SK-N-SH (cell line): ENCODE measurements around the gene MST1R. TPM values are rescaled to one million over a fixed set of nuclear protein-coding genes. Genes with fewer than 3 reads are reported as not detected.
A peak's percentile ranks its signal among the peaks of the same experiment; 100 is the strongest.

ENCODE experiments used
- CTCF ChIA-PET: fragments of 300-600, 350-600 bp; formaldehyde crosslinking; extraction: SDS; loops from one replicate; lab custom pipeline; 2021; lab: Yijun Ruan, JAX
- POLR2A ChIA-PET: fragments of 350-600 bp; sonication (Branson Sonifier 250); formaldehyde crosslinking; extraction: SDS; loops from one replicate; lab custom pipeline; 2020; ENCODE audit warnings: antibody characterized with exemption, inconsistent platforms; lab: Yijun Ruan, JAX
- DNase-seq: peaks from one replicate; pipeline ENCODE4 v3.0.0; 2012
- H2AFZ ChIP-seq: fragments of 200-600 bp; sonication (generic); 2 replicates; pipeline ENCODE4 v1.8.1; 2016; ENCODE audit warnings: antibody characterized with exemption, mild to moderate bottlenecking, low read depth
- H3F3A ChIP-seq: fragments of 200-600 bp; sonication (generic); replicated peaks from 2 replicates; pipeline ENCODE3; 2016; ENCODE audit warnings: antibody characterized with exemption, mild to moderate bottlenecking; ENCODE audit not compliant: insufficient read depth
- H3K27ac ChIP-seq, 2 experiments: fragments of 200-500 bp in 1 of 2; fragments of 200-600 bp in 1 of 2; sonication (Bioruptor generic) in 1 of 2; sonication (generic), shearing (Covaris generic) in 1 of 2; 2 replicates each; pipeline versions ENCODE4 v1.5.1 to v1.6.1; 2014 to 2016; ENCODE audit warnings: low read depth in 2 of 2, inconsistent platforms in 1 of 2, low read length in 1 of 2, mild to moderate bottlenecking in 1 of 2, mixed read lengths in 1 of 2
- H3K27me3 ChIP-seq: fragments of 200-600 bp; sonication (generic), shearing (Covaris generic); 2 replicates; pipeline ENCODE4 v1.6.1; 2016; ENCODE audit warnings: mixed run types; ENCODE audit not compliant: insufficient read depth
- H3K36me3 ChIP-seq, 2 experiments: fragments of 200-500 bp in 1 of 2; fragments of 200-600 bp in 1 of 2; sonication (Bioruptor generic) in 1 of 2; sonication (generic) in 1 of 2; replicated peaks in 1 of 2; 2 replicates each; pipeline versions ENCODE3 to v1.5.1; 2014 to 2016; ENCODE audit warnings: low read length in 1 of 2, mild to moderate bottlenecking in 1 of 2; ENCODE audit not compliant: insufficient read depth in 2 of 2, control insufficient read depth in 1 of 2
- H3K4me1 ChIP-seq, 2 experiments: fragments of 200-500 bp in 1 of 2; fragments of 200-600 bp in 1 of 2; sonication (Bioruptor generic) in 1 of 2; sonication (generic), shearing (Covaris generic) in 1 of 2; 2 replicates each; pipeline versions ENCODE4 v1.5.1 to v1.6.1; 2014 to 2016; ENCODE audit warnings: low read depth in 1 of 2, low read length in 1 of 2, mixed run types in 1 of 2; ENCODE audit not compliant: insufficient read depth in 2 of 2, control insufficient read depth in 1 of 2
- H3K4me2 ChIP-seq: fragments of 200-600 bp; sonication (generic), shearing (Covaris generic); 2 replicates; pipeline ENCODE4 v1.6.1; 2017; ENCODE audit warnings: mixed run types
- H3K4me3 ChIP-seq, 2 experiments: fragments of 200-500 bp in 1 of 2; fragments of 200-600 bp in 1 of 2; sonication (Bioruptor generic) in 1 of 2; sonication (generic), shearing (Covaris generic) in 1 of 2; 2 replicates each; pipeline versions ENCODE4 v1.5.1 to v1.8.1; 2014 to 2016; ENCODE audit warnings: low read depth in 2 of 2, inconsistent platforms in 1 of 2, low read length in 1 of 2, mild to moderate bottlenecking in 1 of 2, mixed read lengths in 1 of 2, moderate library complexity in 1 of 2
- H3K79me2 ChIP-seq: fragments of 200-600 bp; sonication (generic); 2 replicates; pipeline ENCODE4 v1.8.1; 2017; ENCODE audit warnings: mild to moderate bottlenecking; ENCODE audit not compliant: insufficient read depth
- H3K9ac ChIP-seq: fragments of 200-600 bp; sonication (generic); 2 replicates; pipeline ENCODE4 v1.6.1; 2017; ENCODE audit warnings: mixed run types
- H3K9me2 ChIP-seq: fragments of 200-600 bp; sonication (generic); 2 replicates; pipeline ENCODE4 v1.6.1; 2017; ENCODE audit warnings: mixed run types
- H3K9me3 ChIP-seq: fragments of 200-600 bp; sonication (generic); 2 replicates; pipeline ENCODE4 v1.6.1; 2017; ENCODE audit warnings: mixed run types, mild to moderate bottlenecking, moderate library complexity
- H4K20me1 ChIP-seq: fragments of 200-600 bp; sonication (generic); 2 replicates; pipeline ENCODE4 v1.6.1; 2017; ENCODE audit warnings: mild to moderate bottlenecking, mixed run types; ENCODE audit not compliant: insufficient read depth
- CHD2 ChIP-seq: fragments of 150-350 bp; IDR thresholded peaks from 2 replicates; pipeline ENCODE4 v1.6.1; 2018; ENCODE audit warnings: low read length; ENCODE audit not compliant: partially characterized antibody
- ELF1 ChIP-seq: IDR thresholded peaks from 2 replicates; pipeline ENCODE4 v1.4.0; 2012
- EP300 ChIP-seq, 2 experiments: IDR thresholded peaks; 2 replicates each; pipeline versions ENCODE4 v1.4.0 to v1.6.1; 2012; ENCODE audit warnings: borderline replicate concordance in 1 of 2, low read depth in 1 of 2, low read length in 1 of 2
- FOXM1 ChIP-seq: IDR thresholded peaks from 2 replicates; pipeline ENCODE4 v1.4.0; 2012; ENCODE audit warnings: low read depth, mild to moderate bottlenecking
- GABPA ChIP-seq: IDR thresholded peaks from 2 replicates; pipeline ENCODE4 v1.4.0; 2012; ENCODE audit warnings: low read depth, mild to moderate bottlenecking
- GATA2 ChIP-seq: sonication (generic); formaldehyde crosslinking; IDR thresholded peaks from 2 replicates; pipeline ENCODE4 v1.5.0; 2020; ENCODE audit warnings: mild to moderate bottlenecking, missing genetic modification reagents
- JUND ChIP-seq: IDR thresholded peaks from 2 replicates; pipeline ENCODE4 v1.4.0; 2012
- MEF2A ChIP-seq: IDR thresholded peaks from 2 replicates; pipeline ENCODE4 v1.4.0; 2012; ENCODE audit warnings: low read depth, borderline replicate concordance
- MXI1 ChIP-seq: IDR thresholded peaks from 2 replicates; pipeline ENCODE4 v1.6.1; 2012; ENCODE audit warnings: mild to moderate bottlenecking, low read depth, low read length, improper control_type of control experiment
- NRF1 ChIP-seq: IDR thresholded peaks from 2 replicates; pipeline ENCODE4 v1.6.1; 2012; ENCODE audit warnings: low read depth, mild to moderate bottlenecking, low read length
- POLR2AphosphoS5 ChIP-seq: IDR thresholded peaks from 2 replicates; pipeline ENCODE4 v1.6.1; 2012; ENCODE audit warnings: low read depth, low read length
- RAD21 ChIP-seq: IDR thresholded peaks from 2 replicates; pipeline ENCODE4 v1.6.1; 2012; ENCODE audit warnings: mild to moderate bottlenecking, low read length
- RCOR1 ChIP-seq: fragments of 150-350 bp; IDR thresholded peaks from 2 replicates; pipeline ENCODE4 v1.6.1; 2017; ENCODE audit warnings: antibody characterized with exemption, low read length
- RFX5 ChIP-seq: IDR thresholded peaks from 2 replicates; pipeline ENCODE4 v1.6.1; 2012; ENCODE audit warnings: mild to moderate bottlenecking, improper control_type of control experiment, low read length
- SIN3A ChIP-seq: IDR thresholded peaks from 2 replicates; pipeline ENCODE4 v1.6.1; 2012; ENCODE audit warnings: low read depth, mild to moderate bottlenecking, low read length, moderate library complexity, borderline replicate concordance
- SMC3 ChIP-seq: IDR thresholded peaks from 2 replicates; pipeline ENCODE4 v1.6.1; 2012; ENCODE audit warnings: low read depth, low read length, improper control_type of control experiment
- TAF1 ChIP-seq: IDR thresholded peaks from 2 replicates; pipeline ENCODE4 v1.6.1; 2012; ENCODE audit warnings: low read depth, mild to moderate bottlenecking, low read length, moderate library complexity, borderline replicate concordance
- TCF12 ChIP-seq: IDR thresholded peaks from 2 replicates; pipeline ENCODE4 v1.4.0; 2012
- WGBS: methylation state at CpG from one replicate; pipeline ENCODE4 v1.1.6; 2017; ENCODE audit warnings: low lambda C conversion rate; 5-methylcytosine and 5-hydroxymethylcytosine counted together
- polyA plus RNA-seq, 3 experiments: library from polyadenylated mRNA; depleted of rRNA; stranded (reverse); fragments of >200 nt; gene quantifications; 2 replicates each; pipeline ENCODE4 v1.2.3, GENCODE V29; 2012
- TF ChIP-seq, protein P1 (sequence below): IDR thresholded peaks from 2 replicates; pipeline ENCODE4; 2012
- TF ChIP-seq, protein P2 (sequence below): IDR thresholded peaks from 2 replicates; pipeline ENCODE4 v1.4.0; 2012; ENCODE audit warnings: low read depth, borderline replicate concordance
- TF ChIP-seq, protein P3 (sequence below): fragments of 150-350 bp; IDR thresholded peaks from 2 replicates; pipeline ENCODE4 v1.6.1; 2017; ENCODE audit warnings: antibody characterized with exemption, low read length, low read depth, borderline replicate concordance

The MST1R gene
- polyA plus RNA-seq, 1 of the 3 experiments (the other 2 are of a cell fraction), result 0.23 TPM

DNA sequence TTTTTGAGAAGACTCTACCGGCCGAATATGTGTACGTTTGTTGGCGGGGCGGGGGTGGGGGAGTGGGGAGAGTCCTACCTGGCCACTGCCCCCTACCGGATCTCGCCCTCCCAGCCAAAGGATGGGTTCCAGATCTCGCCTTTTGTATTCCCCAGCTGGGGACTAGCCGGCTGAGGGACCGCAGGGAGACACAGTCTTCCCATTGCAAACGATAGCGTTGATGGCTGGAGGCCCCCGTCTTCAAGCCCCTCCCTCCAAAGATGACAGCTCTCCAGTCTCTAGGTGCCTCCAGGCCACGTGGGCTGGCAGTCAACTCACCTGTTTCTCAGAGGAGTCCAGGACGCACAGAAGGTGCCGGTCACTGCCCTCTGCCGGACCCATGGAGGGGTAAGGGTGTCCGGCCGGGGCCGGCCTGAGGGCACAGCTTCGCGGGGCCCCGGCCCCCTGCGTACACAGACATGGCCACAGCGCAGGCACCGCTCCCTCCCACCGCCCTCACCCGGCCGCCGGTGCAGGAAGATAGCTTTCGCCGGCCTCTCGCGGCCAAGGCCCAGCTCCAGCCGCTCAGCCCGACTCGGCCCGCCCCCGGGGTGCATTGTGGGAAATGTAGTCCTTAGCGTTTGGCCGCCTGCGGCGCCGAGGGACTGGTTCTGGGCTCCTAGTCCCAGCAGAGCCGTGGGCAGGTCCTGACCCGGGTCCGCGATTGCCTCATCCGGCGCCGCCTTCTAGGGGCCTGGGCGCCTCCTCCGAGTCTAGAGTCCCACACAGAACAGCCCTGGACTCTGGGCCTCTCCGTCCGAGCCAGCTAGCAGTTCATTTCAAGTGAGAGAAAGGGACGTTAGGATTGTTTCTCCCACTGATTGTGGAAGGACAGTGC, 25.9 kb upstream of the MST1R start, which contains the start of gene MON1A (continued):
- peak; percentile 92 for TF ChIP-seq SIN3A
- peak; percentile 99 for TF ChIP-seq MXI1
- no peak for TF ChIP-seq GABPA
- TF ChIP-seq SMC3, result no peak; the same call in 1 of the 2 replicates
- TF ChIP-seq TCF12, result peak; percentile 24; the same call in 1 of the 2 replicates
- TF ChIP-seq TAF1, result peak; percentile 48; the same call in 1 of the 2 replicates
- no peak for TF ChIP-seq RCOR1
- peak; percentile 54; the same call in 1 of the 2 replicates for TF ChIP-seq ELF1
- TF ChIP-seq JUND, result no peak
- TF ChIP-seq, protein P1, sequence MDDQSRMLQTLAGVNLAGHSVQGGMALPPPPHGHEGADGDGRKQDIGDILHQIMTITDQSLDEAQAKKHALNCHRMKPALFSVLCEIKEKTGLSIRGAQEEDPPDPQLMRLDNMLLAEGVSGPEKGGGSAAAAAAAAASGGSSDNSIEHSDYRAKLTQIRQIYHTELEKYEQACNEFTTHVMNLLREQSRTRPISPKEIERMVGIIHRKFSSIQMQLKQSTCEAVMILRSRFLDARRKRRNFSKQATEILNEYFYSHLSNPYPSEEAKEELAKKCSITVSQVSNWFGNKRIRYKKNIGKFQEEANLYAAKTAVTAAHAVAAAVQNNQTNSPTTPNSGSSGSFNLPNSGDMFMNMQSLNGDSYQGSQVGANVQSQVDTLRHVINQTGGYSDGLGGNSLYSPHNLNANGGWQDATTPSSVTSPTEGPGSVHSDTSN, result no peak
- TF ChIP-seq RAD21, result no peak

DNA sequence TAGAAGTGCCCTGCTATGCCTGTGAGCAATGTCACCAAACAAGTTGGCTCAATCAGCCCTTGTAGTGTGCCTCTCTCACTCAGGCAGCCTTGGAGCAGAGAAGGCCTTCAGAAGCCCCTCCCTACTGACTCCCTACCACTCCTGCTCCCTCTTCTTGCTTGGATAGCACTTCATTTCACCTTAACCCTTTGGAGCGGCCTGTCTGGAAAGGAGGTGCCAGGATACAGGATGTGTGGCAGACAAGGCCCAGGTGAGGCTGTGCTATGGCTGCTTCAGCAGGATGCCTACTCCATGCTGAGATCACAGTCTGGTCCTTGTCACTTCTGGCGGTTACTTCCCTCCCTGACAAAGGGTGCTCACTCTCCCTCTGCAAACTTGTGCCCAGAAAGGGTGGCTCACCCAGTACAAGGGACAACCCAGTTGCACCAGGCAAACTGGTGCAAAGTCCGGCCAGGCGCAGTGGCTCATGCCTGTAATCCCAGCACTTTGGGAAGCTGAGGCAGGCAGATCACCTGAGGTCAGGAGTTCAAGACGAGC, 24.9 kb upstream of the MST1R start:
- peak overlapping the region in 1 of 2 experiments; percentile 80; a peak in 1 of 4 replicates for H3K4me3 ChIP-seq
- peak overlapping the region; percentile 75 for H3K4me2 ChIP-seq
- no peaks in the 10 kb centered on the region for H3K9me2 ChIP-seq
- no peak overlapping the region for H3K9ac ChIP-seq
- 94% methylated on average over 5 of the region's 5 CpGs for WGBS
- H3K79me2 ChIP-seq, result peaks cover 7% of the 10 kb centered on the region; the same call in 1 of the 2 replicates
- no peaks in the 10 kb centered on the region for H3K27me3 ChIP-seq
- ChIA-PET CTCF (interaction anchor here (0.6 to 3.4 kb wide), 8 partner anchors 9 to 145 kb away, joined by 3 to 13 read pairs (median 4); partner anchors contain the start of genes INKA1 and RBM6), POLR2A (interaction anchor here (2.0 kb wide), 1 partner anchor 12 kb away, joined by 32 read pairs; the partner anchor contains the start of gene RBM6)
- no peaks in the 10 kb centered on the region for H4K20me1 ChIP-seq
- H2AFZ ChIP-seq, result no peak overlapping the region
- no peak for TF ChIP-seq RFX5
- no peak for TF ChIP-seq GATA2 (CRISPR knock-in tag)
- no peak for TF ChIP-seq RAD21
- peaks cover 0 to 10% of the 10 kb centered on the region in 2 experiments; a peak in 1 of 4 replicates for H3K4me1 ChIP-seq
- H3K36me3 ChIP-seq, result no peaks in the 10 kb centered on the region
- H3K9me3 ChIP-seq, result no peaks in the 10 kb centered on the region
- H3F3A ChIP-seq, result peaks cover 7% of the 10 kb centered on the region
- no peak overlapping the region for H3K27ac ChIP-seq
- DNase-seq, result no peak

DNA sequence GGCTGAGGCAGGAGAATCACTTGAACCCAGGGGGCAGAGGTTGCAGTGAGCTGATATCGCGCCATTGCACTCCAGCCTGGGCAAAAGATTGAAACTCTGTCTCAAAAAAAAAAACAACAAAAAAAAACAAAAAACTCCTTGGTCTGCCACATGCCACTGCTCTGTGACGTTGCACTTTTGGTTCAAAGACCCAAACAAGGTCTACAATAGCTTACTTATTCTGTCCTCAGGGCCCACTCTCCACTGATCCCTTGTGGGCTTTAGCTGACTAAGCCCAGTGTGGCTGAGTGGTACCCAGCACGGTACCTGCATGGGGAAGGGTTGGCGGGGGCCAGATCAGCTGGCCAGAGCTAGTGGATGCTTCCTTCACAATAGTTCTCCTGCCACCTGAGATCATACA, 24.1 kb upstream of the MST1R start:
- H4K20me1 ChIP-seq, result no peaks in the 10 kb centered on the region
- no peak overlapping the region for H2AFZ ChIP-seq
- CTCF ChIA-PET, result no interaction called here
- H3K27me3 ChIP-seq, result no peaks in the 10 kb centered on the region
- H3K9me3 ChIP-seq, result no peaks in the 10 kb centered on the region
- 97% methylated on average over 5 of the region's 5 CpGs for WGBS
- H3K36me3 ChIP-seq, result no peaks in the 10 kb centered on the region
- H3K79me2 ChIP-seq, result peaks cover 7% of the 10 kb centered on the region; the same call in 1 of the 2 replicates
- H3F3A ChIP-seq, result peaks cover 7% of the 10 kb centered on the region
- POLR2A ChIA-PET, result no interaction called here
- H3K4me3 ChIP-seq, result no peak overlapping the region
- peak overlapping the region; percentile 75; the same call in 1 of the 2 replicates for H3K4me2 ChIP-seq
- no peak overlapping the region for H3K27ac ChIP-seq
- DNase-seq, result no peak
- no peaks in the 10 kb centered on the region for H3K9me2 ChIP-seq
- H3K4me1 ChIP-seq, result peaks cover 0 to 10% of the 10 kb centered on the region in 2 experiments; a peak in 1 of 4 replicates
- no peak overlapping the region for H3K9ac ChIP-seq
- TF ChIP-seq EP300 (IDR thresholded peaks at IDR 0.05; ENCODE audit: borderline replicate concordance in 1 of 2, low read depth in 1 of 2, low read length in 1 of 2) (no peak), POLR2AphosphoS5 (no peak), FOXM1 (no peak), RAD21 (no peak), MEF2A (no peak), ELF1 (no peak), CHD2 (no peak), RFX5 (no peak), NRF1 (no peak)
- TF ChIP-seq, protein P2, sequence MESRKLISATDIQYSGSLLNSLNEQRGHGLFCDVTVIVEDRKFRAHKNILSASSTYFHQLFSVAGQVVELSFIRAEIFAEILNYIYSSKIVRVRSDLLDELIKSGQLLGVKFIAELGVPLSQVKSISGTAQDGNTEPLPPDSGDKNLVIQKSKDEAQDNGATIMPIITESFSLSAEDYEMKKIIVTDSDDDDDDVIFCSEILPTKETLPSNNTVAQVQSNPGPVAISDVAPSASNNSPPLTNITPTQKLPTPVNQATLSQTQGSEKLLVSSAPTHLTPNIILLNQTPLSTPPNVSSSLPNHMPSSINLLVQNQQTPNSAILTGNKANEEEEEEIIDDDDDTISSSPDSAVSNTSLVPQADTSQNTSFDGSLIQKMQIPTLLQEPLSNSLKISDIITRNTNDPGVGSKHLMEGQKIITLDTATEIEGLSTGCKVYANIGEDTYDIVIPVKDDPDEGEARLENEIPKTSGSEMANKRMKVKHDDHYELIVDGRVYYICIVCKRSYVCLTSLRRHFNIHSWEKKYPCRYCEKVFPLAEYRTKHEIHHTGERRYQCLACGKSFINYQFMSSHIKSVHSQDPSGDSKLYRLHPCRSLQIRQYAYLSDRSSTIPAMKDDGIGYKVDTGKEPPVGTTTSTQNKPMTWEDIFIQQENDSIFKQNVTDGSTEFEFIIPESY, result no peak
- TF ChIP-seq, protein P3, sequence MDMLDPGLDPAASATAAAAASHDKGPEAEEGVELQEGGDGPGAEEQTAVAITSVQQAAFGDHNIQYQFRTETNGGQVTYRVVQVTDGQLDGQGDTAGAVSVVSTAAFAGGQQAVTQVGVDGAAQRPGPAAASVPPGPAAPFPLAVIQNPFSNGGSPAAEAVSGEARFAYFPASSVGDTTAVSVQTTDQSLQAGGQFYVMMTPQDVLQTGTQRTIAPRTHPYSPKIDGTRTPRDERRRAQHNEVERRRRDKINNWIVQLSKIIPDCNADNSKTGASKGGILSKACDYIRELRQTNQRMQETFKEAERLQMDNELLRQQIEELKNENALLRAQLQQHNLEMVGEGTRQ, result no peak
